COLO829 (cell line): ENCODE data around the gene TCOF1.

Source experiments
- DNase-seq: peaks from one replicate; pipeline ENCODE4 v3.0.0; 2012; ENCODE audit warnings: low spot score

Gene TCOF1

GRCh38 chr5:150431048-150431447 lies 73.6 kb downstream of the TCOF1 start:
- no peak for DNase-seq

- DNase-seq, result no peak
These were observed 74.1 kb downstream of the TCOF1 start for GRCh38 chr5:150431574-150431973.

GRCh38 chr5:150434464-150434863 lies 77.0 kb downstream of the TCOF1 start:
- DNase-seq, result no peak

GRCh38 chr5:150436141-150436680 lies 78.7 kb downstream of the TCOF1 start:
- peak; percentile 75 for DNase-seq

GRCh38 chr5:150438873-150439546 lies 81.5 kb downstream of the TCOF1 start:
- DNase-seq, result no peak

- DNase-seq, result no peak
These were observed 83.7 kb downstream of the TCOF1 start for GRCh38 chr5:150440948-150441812.

GRCh38 chr5:150441813-150442698 lies 84.6 kb downstream of the TCOF1 start:
- no peak for DNase-seq

GRCh38 chr5:150442699-150443080 lies 85.2 kb downstream of the TCOF1 start:
- no peak for DNase-seq

- DNase-seq, result no peak
These were observed 86.0 kb downstream of the TCOF1 start for GRCh38 chr5:150443242-150444075.

GRCh38 chr5:150444770-150445169 lies 87.3 kb downstream of the TCOF1 start:
- DNase-seq, result no peak

- no peak for DNase-seq
These were observed 88.6 kb downstream of the TCOF1 start for GRCh38 chr5:150446088-150446487.

GRCh38 chr5:150446583-150446982 lies 89.1 kb downstream of the TCOF1 start:
- DNase-seq, result no peak

- no peak for DNase-seq
These were observed 89.7 kb downstream of the TCOF1 start for GRCh38 chr5:150447188-150447587.

- DNase-seq, result no peak
These were observed 90.8 kb downstream of the TCOF1 start for GRCh38 chr5:150448334-150448733.

GRCh38 chr5:150448952-150449516 lies 91.5 kb downstream of the TCOF1 start:
- DNase-seq, result peak; percentile 40
